GM15510 (cell line): ENCODE data around the gene ARMH4.
A peak's percentile ranks its signal among the peaks of the same experiment; 100 is the strongest.

ENCODE experiments used
- POLR2A ChIP-seq: IDR thresholded peaks from 3 replicates; pipeline ENCODE4 v1.6.1; 2011; ENCODE audit warnings: borderline replicate concordance; ENCODE audit not compliant: insufficient read length; ENCODE audit errors: extremely low read depth

The ARMH4 gene

GRCh38 chr14:58152014-58152857 lies at the start of gene ARMH4:
TSS of gene ARMH4 (minus strand) at chr14:58152213. CDS start at chr14:58139358, 12,855 bp downstream.
- no peak for TF ChIP-seq POLR2A

- no peak for TF ChIP-seq POLR2A
Measured at GRCh38 chr14:58200846-58201245, 48.8 kb upstream of the ARMH4 start.

- TF ChIP-seq POLR2A = no peak
Measured at GRCh38 chr14:58200480-58200841, 48.4 kb upstream of the ARMH4 start.

GRCh38 chr14:58199726-58200479 lies 47.9 kb upstream of the ARMH4 start, which contains the start of gene ACTR10:
TSS of gene ACTR10 (plus strand) at chr14:58200149. CDS start at chr14:58200218, 69 bp downstream.
- peak; percentile 70 for TF ChIP-seq POLR2A

GRCh38 chr14:58198086-58198485 lies 46.1 kb upstream of the ARMH4 start:
- TF ChIP-seq POLR2A = no peak

- no peak for TF ChIP-seq POLR2A
Measured at GRCh38 chr14:58196198-58196597, 44.2 kb upstream of the ARMH4 start.

GRCh38 chr14:58193542-58193941 lies 41.5 kb upstream of the ARMH4 start:
- TF ChIP-seq POLR2A = no peak

GRCh38 chr14:58191763-58192601 lies 40.0 kb upstream of the ARMH4 start:
- TF ChIP-seq POLR2A = no peak

GRCh38 chr14:58189176-58189575 lies 37.2 kb upstream of the ARMH4 start:
- no peak for TF ChIP-seq POLR2A

GRCh38 chr14:58177125-58177524 lies 25.1 kb upstream of the ARMH4 start:
- no peak for TF ChIP-seq POLR2A

GRCh38 chr14:58171090-58171489 lies 19.1 kb upstream of the ARMH4 start:
- no peak for TF ChIP-seq POLR2A

- no peak for TF ChIP-seq POLR2A
Measured at GRCh38 chr14:58167891-58168290, 15.9 kb upstream of the ARMH4 start.

GRCh38 chr14:58167057-58167456 lies 15.0 kb upstream of the ARMH4 start:
- no peak for TF ChIP-seq POLR2A

GRCh38 chr14:58166005-58166983 lies 14.3 kb upstream of the ARMH4 start:
- TF ChIP-seq POLR2A = no peak
